ENCODE results near the gene OR2T11.

DNA sequence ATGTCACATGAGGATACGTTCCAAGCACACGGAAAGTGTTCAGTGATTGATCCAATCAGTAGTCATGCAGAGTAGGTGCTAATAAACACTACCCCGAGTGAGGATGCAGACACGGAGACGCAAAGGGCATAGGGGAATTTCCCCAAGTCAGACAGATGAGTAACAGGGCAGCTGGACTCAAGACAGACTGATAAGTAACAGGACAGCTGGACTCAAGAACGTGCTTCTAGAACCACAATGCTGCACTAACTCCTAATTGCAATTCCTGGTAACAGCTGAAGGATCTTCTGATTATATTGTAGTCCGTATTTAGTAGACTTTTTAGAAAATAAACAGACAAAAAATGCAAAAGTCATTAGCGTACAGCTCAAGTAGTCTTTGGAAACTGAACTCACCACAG is 35.5 kb downstream of the OR2T11 start:
- TF ChIP-seq POLR2AphosphoS5 (IDR thresholded peaks at IDR 0.05; ENCODE audit: borderline replicate concordance, low read depth, low read length) (no peak), EZH2 (IDR thresholded peaks at IDR 0.05) (no peak)
